Activated gamma-delta T cell (primary cell): ENCODE data around the gene PNPLA1.
"Not testable (repeated sequence)": the region's sequence is repeated elsewhere in the genome, so short reads cannot be mapped to it uniquely, and the experiment has no call there.

Experiments used
- DNase-seq: peaks from one replicate; lab custom pipeline; 2025; lab: John Stamatoyannopoulos, UW

Gene PNPLA1

GRCh38 chr6:36336208-36336710 is 66.4 kb downstream of the PNPLA1 start:
- DNase-seq: no peak

- DNase-seq: no peak
Measured at GRCh38 chr6:36336779-36337241, 67.0 kb downstream of the PNPLA1 start, which contains the start of gene BNIP5. Gene BNIP5, minus strand, starts transcription at chr6:36336888. Its CDS starts 6,198 bp downstream, at chr6:36330690.

GRCh38 chr6:36337814-36338213 is 68.0 kb downstream of the PNPLA1 start:
- no peak for DNase-seq

- not testable (repeated sequence) for DNase-seq
Measured at GRCh38 chr6:36338223-36338622, 68.4 kb downstream of the PNPLA1 start.

- DNase-seq: no peak
Measured at GRCh38 chr6:36339146-36339545, 69.3 kb downstream of the PNPLA1 start.

- DNase-seq: no peak
Measured at GRCh38 chr6:36340306-36340617, 70.4 kb downstream of the PNPLA1 start.

GRCh38 chr6:36340618-36341454 is 71.0 kb downstream of the PNPLA1 start:
- DNase-seq: peak; percentile 22

GRCh38 chr6:36343109-36343680 is 73.3 kb downstream of the PNPLA1 start:
- no peak for DNase-seq

GRCh38 chr6:36345681-36346466 is 76.0 kb downstream of the PNPLA1 start:
- DNase-seq: no peak

GRCh38 chr6:36346486-36347273 is 76.8 kb downstream of the PNPLA1 start:
- DNase-seq: no peak

- no peak for DNase-seq
Measured at GRCh38 chr6:36347621-36348020, 77.8 kb downstream of the PNPLA1 start.

- DNase-seq: no peak
Measured at GRCh38 chr6:36349240-36349639, 79.4 kb downstream of the PNPLA1 start.

GRCh38 chr6:36350082-36350481 is 80.2 kb downstream of the PNPLA1 start:
- no peak for DNase-seq

GRCh38 chr6:36350681-36351571 is 81.1 kb downstream of the PNPLA1 start:
- no peak for DNase-seq

- no peak for DNase-seq
Measured at GRCh38 chr6:36352477-36353157, 82.8 kb downstream of the PNPLA1 start.

- no peak for DNase-seq
Measured at GRCh38 chr6:36353411-36353915, 83.6 kb downstream of the PNPLA1 start.

GRCh38 chr6:36355819-36356218 is 86.0 kb downstream of the PNPLA1 start:
- DNase-seq: no peak

GRCh38 chr6:36357872-36358225 is 88.0 kb downstream of the PNPLA1 start:
- no peak for DNase-seq
